HG02571 (cell line): Measurements from ENCODE around the gene OPTN.
A peak's percentile ranks its signal among the peaks of the same experiment; 100 is the strongest.
"Not testable (repeated sequence)": the region's sequence is repeated elsewhere in the genome, so short reads cannot be mapped to it uniquely, and the experiment has no call there.

ENCODE experiments used
- ATAC-seq: cut with Tn5 transposase; IDR thresholded peaks from one replicate; pipeline ENCODE4 v1.9.1; 2021; ENCODE audit warnings: mild to moderate bottlenecking, moderate library complexity; ENCODE audit not compliant: unreplicated experiment

The OPTN gene

DNA sequence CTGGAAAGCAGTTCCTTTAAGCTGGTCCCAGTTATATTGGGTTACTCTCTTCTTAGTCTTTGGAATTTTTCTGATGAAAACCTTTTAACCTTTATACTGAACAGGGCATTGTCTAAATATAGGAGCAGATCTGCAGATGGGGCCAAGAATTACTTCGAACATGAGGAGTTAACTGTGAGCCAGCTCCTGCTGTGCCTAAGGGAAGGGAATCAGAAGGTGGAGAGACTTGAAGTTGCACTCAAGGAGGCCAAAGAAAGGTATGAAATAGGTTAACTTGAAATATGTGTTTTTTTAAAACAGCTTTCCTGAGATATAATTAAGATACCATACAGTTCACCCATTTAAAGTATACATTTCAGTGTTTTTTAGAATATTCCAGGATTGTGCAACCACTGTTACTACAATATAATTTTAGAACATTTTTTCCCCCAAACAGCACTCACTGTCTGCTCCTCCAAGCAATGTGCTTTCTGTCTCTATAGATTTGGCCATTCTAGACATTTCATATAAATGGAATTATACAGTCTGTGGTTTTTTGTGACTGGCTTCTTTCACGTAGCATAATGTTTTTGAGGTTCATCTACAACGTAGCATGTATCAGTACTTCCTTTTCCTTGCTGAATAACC is 18.9 kb downstream of the OPTN start:
- ATAC-seq, result no peak

GRCh38 chr10:13120786-13121499 is 21.0 kb downstream of the OPTN start:
- ATAC-seq, result no peak

DNA sequence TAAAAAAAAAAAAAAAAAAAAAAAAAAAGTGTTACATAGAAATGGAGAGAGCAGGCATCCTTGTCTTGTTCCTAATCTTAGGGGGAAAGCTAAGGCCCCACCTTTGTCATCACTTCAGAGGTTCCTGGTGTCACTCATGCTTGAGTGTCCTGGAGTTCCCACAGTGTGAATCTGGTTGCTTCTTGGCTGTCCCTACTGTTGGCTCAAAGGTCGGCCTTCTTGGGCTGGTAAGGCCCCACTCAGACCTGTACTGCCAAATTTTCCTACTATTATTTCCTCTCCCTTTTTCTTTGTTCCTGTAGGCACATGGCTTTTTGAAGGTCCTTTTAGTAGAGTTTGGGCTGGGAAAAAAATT is 21.5 kb downstream of the OPTN start:
- no peak for ATAC-seq

GRCh38 chr10:13136651-13137050 is 36.7 kb downstream of the OPTN start:
- ATAC-seq, result no peak

- ATAC-seq, result no peak
Measured at GRCh38 chr10:13139150-13139549, 39.2 kb downstream of the OPTN start.

DNA sequence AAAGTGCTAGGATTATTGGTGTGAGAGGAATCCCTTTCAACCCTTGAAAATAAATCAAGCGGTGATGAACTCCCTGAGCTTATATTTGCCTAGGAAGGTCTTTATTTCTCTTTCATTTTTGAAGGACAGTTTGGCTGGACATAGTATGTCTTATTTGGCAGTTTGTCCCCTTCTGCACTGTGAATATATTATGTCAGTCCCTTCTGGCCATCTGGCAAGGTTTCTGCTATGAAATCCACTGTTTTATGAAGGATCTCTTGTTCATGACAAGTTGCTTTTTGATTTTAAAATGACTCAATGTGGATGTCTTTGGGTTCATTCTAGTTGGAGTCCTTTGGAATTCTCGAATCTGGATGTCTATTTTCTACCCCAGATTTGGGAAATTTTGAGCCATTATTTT is 39.7 kb downstream of the OPTN start:
- ATAC-seq, result no peak

DNA sequence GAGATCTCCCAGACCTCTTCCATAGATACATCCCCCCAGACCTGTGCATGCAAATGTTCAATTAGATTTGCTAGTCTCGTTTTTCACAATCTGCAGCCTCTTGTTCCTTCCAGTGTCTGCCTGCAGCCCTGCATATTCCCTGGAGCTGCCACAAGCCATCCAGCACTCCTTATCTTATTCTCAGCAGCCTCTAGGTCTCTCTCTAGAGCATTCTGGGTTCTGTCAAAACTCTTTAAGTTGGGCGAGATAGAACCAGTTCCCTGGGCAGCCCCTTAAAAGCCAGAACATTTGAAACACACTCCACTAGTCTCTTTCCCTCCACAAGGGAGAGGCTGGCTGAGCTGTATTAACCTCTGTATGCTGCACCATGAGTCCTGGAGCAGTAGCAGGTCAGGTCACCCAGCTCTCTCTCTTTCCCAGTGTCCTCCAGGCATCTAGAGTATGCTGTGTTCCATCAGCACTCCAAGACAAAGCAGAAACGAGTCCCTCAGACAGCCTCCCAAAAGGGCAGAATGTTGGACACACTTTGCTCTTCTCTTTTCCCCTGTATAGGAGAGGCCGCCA is 40.7 kb downstream of the OPTN start:
- ATAC-seq, result no peak

DNA sequence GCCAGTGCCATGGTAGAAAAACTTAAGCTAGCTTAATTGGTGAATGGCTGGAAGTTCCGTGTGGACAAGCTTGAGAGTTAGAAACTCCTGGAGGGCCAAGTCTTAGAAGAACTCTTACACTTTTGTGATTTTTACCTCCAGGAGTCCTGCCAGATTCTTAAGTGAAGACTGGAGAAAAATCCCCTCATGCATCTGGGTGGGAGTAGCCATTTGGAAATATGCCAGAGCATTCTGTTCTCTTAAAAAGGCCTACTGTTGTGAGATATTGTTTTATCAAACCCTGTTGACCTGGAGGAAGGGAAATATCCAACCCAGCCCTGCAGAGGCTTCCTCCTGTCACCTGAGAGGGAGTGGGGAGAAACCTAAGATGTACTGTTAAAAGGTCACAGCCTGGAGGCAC is 43.8 kb downstream of the OPTN start:
- no peak for ATAC-seq

DNA sequence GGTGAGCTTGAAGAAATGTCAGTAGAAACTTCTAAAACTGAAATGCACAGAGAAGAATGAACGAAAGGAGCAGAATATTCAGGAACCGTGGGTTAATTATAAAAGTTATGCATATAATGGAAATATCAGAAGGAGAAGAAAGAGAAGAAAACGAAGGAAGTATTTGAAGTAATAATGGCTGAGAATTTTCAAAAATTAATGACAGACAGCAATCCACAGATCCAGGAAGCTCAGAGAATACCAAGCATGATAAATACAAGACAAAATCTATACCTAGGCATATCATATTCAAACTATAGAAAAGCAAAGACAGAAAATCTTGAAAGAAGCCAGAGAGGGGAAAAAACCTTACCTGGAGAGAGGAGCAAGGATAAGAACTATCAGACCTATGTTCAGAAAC is 44.9 kb downstream of the OPTN start:
- ATAC-seq, result no peak

GRCh38 chr10:13146379-13146778 is 46.4 kb downstream of the OPTN start:
- no peak for ATAC-seq

GRCh38 chr10:13147161-13147560 is 47.2 kb downstream of the OPTN start:
- no peak for ATAC-seq

DNA sequence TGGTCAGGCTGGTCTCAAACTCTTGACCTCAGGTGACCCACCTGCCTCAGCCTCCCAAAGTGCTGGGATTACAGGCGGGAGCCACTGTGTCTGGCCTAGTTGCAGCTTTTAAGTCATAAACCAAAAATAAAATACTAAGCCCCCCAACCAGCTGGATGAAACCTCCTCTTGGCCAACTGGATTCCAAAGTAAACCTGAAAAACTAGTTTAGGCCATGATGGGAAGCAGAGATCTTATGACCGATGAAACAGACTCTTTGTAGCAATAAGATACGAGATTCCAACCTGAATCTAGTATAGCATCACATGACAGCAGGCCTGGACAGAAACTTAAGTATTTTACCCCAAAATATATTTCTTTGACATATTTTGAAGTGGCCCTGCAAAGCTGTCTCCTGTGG is 52.3 kb downstream of the OPTN start:
- no peak for ATAC-seq

DNA sequence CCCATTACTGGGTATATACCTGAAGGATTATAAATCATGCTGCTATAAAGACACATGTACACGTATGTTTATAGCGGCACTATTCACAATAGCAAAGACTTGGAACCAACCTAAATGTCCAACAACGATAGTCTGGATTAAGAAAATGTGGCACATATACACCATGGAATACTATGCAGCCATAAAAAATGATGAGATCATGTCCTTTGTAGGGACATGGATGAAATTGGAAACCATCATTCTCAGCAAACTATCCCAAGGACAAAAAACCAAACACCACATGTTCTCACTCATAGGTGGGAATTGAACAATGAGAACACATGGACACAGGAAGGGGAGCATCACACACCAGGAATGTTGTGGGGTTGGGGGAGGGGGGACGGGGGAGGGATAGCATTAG is 55.9 kb downstream of the OPTN start:
- ATAC-seq, result not testable (repeated sequence)

DNA sequence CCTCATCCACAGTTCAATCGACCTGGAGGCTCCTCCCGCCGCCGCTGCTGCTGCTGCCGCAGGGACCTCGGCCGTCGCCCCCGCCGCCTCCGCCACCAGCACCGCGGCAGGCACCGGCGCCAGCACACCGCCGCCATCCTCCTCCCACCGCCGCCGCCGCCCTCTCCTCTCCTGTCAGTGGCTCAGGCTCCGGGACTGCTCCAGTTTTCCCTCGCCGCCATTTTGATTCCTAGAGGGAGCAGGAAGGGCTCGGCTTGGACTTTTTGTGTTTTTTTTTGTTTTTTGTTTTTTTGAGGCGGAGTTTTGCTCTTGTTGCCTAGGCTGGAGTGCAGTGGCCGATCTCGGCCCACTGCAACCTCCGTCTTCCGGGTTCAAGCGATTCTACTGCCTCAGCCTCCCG is 58.4 kb downstream of the OPTN start:
- no peak for ATAC-seq

DNA sequence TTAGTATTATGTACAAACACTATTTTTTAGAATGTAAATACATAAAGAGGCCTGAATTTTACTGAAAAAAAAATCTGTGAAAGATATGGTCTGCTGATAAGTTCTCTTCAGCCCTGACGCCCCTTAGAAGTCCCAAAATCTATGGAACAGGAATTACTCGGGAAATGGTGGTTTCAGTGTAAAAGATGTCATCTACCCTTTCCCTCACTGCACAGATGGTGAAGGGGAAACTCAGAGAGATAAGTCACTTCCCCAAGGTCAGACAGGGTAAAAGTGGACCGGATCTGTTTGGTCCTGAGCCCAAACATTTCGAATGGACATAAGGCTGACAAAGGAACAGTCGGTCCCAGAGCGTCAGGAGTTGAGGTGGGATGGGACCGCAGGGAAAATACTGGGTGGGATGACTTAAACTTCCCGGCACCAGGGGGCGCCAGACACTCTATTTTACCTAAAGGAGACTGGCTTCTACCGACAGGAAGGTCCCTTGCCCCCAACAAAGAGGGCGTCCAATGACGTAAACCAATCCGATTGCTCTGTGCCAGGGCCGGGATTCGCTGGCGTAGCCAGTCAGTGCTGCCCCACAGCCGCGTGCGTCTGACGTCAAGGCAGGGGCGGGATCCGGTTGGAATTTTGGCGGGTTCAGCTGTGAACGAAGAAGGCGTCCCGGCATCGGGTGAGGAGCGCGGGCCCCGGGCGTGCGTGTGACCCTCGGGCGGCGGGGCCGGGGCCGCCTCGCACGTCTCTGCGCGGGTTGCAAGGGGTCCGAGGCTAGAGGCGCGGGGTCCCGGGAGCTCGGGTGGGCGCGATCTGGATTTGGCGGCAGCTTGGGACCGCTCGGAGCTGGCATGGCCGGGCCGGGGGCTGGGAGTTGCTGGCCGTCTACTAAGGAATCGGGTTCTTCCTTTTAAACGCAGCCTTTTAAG is 61.2 kb downstream of the OPTN start, which contains the start of gene MCM10:
TSS of gene MCM10 (plus strand) at position 625 of the 923 bp plus-strand sequence. CDS start 2,645 bp downstream, outside the sequence.
- peak; percentile 100 for ATAC-seq

DNA sequence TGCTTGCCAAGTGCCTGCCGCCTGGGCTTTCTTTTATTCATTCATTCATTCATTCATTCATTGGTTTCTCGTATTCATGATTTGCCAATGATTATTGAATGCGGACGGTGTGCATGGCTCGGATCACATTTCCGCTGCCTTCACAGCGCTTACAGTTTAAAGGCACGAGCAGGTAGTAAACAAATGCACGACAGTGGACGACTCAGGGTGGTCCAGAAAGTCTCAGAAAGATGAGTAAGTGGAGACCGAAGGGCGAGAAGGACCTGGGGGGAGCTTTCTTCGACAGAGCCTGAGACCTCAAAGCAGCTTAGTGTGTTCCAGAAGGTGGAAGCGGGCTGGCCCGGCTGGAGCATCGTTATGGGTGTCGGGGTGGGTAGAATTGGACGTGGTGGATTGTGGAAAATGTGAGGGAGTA is 61.9 kb downstream of the OPTN start:
- ATAC-seq, result no peak

DNA sequence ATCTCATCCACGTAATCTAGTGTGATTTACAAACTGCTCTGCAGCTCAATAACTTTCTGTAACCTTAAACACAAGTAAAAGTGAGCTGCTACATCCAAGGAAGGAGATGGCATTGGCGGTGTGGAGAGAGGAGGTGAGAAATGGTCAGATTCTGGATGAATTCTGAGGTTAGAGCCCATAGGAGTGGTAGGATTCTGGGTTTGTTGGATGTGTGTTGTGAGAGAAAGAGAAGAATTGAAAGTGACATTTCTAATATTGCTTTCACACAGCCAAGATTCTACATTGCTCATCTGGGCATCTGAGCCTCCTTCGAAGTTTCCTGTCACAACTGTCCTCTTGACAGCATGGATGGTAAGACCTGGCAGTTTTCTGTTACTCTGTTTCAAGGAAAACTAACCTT is 63.9 kb downstream of the OPTN start:
- ATAC-seq, result no peak

GRCh38 chr10:13165177-13165576 is 65.2 kb downstream of the OPTN start:
- no peak for ATAC-seq

DNA sequence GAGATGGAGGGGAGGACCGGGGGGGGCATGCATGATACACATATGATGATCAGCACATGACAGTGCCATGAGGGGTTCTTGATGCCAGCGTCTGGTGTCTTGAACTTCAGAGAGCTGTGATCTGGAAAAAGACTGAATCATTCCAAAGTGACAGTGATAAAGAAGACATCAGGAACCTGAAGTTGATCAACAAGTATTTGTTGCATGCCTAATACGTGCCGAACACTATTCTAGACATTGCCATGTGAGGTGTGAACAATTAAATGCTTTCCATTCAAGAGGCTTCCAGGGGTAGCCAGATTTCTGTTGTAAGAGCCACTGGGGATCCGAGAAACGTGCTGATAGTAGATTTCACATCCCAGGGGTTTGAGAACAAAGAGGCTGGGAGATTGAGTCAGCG is 67.6 kb downstream of the OPTN start:
- ATAC-seq, result no peak

- no peak for ATAC-seq
Measured at GRCh38 chr10:13168781-13169180, 68.8 kb downstream of the OPTN start.

DNA sequence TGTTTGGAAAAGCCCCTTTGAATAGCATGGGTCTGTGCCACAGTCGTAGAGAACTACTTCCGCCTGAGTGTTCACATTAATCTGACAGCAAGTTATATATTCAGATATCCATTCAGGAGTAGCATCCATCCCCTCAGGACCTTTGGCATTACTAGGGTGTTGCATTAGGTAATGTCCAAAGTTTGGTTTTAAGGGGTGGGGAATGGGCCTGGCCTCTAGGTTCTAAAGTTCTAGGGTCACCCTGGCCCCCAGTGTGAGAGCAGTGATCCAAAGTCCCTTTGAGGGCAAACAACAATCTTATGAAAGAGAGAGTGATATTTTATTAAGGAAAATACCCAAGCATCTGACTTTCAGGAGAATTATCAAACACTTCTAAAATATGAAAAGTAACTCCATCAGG is 73.7 kb downstream of the OPTN start:
- ATAC-seq, result no peak
